ENCODE measurements around the gene BSCL2.

GRCh38 chr11:62694455-62695167 lies 12.6 kb downstream of the BSCL2 start:
- TF ChIP-seq CTCF (IDR thresholded peaks at IDR 0.05; ENCODE audit: poor library complexity): peak; percentile 81
- TF ChIP-seq EZH2 (IDR thresholded peaks at IDR 0.05; ENCODE audit: borderline replicate concordance): no peak
- TF ChIP-seq EZH2phosphoT487 (IDR thresholded peaks at IDR 0.05; ENCODE audit: low read depth, severe bottlenecking, unreplicated experiment): no peak
